Natural killer cell treated with Interleukin-12 subunit alpha and Interleukin-12 subunit beta and Interleukin-15 and Interleukin-18, amount 100 ng/mL, for 72 hours (primary cell): ENCODE results near the gene SEMA3B. TPM values are rescaled to one million over a fixed set of nuclear protein-coding genes. Genes with fewer than 3 reads are reported as not detected.
"Not testable (repeated sequence)": the region's sequence is repeated elsewhere in the genome, so short reads cannot be mapped to it uniquely, and the experiment has no call there.

Experiments used
- ATAC-seq, 2 donors: fragments of 150-1000 bp; cut with Tn5 transposase in 1 of 2; sonication (Bioruptor Pico), chemical (Tn5 transposase) in 1 of 2; 2 replicates each; pipeline ENCODE4 v1.10.0; 2021
- DNase-seq: peaks from one replicate; pipeline ENCODE4 v3.0.0; 2022; ENCODE audit warnings: low spot score
- H3K27ac Mint-ChIP-seq, 2 donors: 1 replicate in 1 of 2; 2 replicates in 1 of 2; pipeline ENCODE4 v1.8.0; 2022; ENCODE audit warnings: mixed read lengths in 2 of 2, mild to moderate bottlenecking in 1 of 2, moderate library complexity in 1 of 2
- H3K27me3 Mint-ChIP-seq, 2 donors: 1 replicate in 1 of 2; 2 replicates in 1 of 2; pipeline ENCODE4 v1.8.0; 2022; ENCODE audit warnings: mixed read lengths in 2 of 2
- H3K36me3 Mint-ChIP-seq: one replicate; pipeline ENCODE4 v1.8.0; 2022; ENCODE audit warnings: mixed read lengths
- H3K4me1 Mint-ChIP-seq, 2 donors: 1 replicate in 1 of 2; 2 replicates in 1 of 2; pipeline ENCODE4 v1.8.0; 2022; ENCODE audit warnings: low read depth in 2 of 2, mixed read lengths in 2 of 2, mild to moderate bottlenecking in 1 of 2
- H3K4me3 Mint-ChIP-seq: one replicate; pipeline ENCODE4 v1.8.0; 2022; ENCODE audit warnings: mixed read lengths
- H3K9me3 Mint-ChIP-seq: 2 replicates; pipeline ENCODE4 v1.8.0; 2022; ENCODE audit warnings: mixed read lengths
- total RNA-seq, 2 donors: library from RNA; stranded (reverse); gene quantifications; one replicate each; pipeline ENCODE4 v1.2.3, GENCODE V29; 2022

Gene SEMA3B
- total RNA-seq, 2 donors from 2014 or later, result 0.89 to 1.2 TPM

GRCh38 chr3:50242851-50243542 is 25.9 kb upstream of the SEMA3B start:
- H3K4me3 Mint-ChIP-seq, result peak overlapping the region; percentile 96
- peak overlapping the region; percentile 97 to 99 for H3K27ac Mint-ChIP-seq
- no peaks in the 10 kb centered on the region for H3K9me3 Mint-ChIP-seq

GRCh38 chr3:50243543-50243895 is 25.4 kb upstream of the SEMA3B start:
- peak overlapping the region; percentile 96 for H3K4me3 Mint-ChIP-seq
- ATAC-seq (no peak), DNase-seq (no peak)
- H3K9me3 Mint-ChIP-seq, result no peaks in the 10 kb centered on the region
- H3K36me3 Mint-ChIP-seq, result no peaks in the 10 kb centered on the region
- H3K27ac Mint-ChIP-seq, result peak overlapping the region; percentile 97 to 99
- peaks cover 68 to 79% of the 10 kb centered on the region in 2 donors for H3K4me1 Mint-ChIP-seq
- H3K27me3 Mint-ChIP-seq, result no peaks in the 10 kb centered on the region

More at GRCh38 chr3:50242851-50243542, 25.9 kb upstream of the SEMA3B start:
- H3K27me3 Mint-ChIP-seq, result no peaks in the 10 kb centered on the region
- peaks cover 66 to 76% of the 10 kb centered on the region in 2 donors for H3K4me1 Mint-ChIP-seq
- ATAC-seq (peak; percentile 17 to 60), DNase-seq (peak; percentile 84)
- H3K36me3 Mint-ChIP-seq, result no peaks in the 10 kb centered on the region

- H3K27me3 Mint-ChIP-seq, H3K36me3 Mint-ChIP-seq, H3K9me3 Mint-ChIP-seq, DNase-seq, ATAC-seq: not testable (repeated sequence)
- peaks cover 59 to 73% of the 10 kb centered on the region in 2 donors for H3K4me1 Mint-ChIP-seq
- H3K27ac Mint-ChIP-seq, result peak overlapping the region; percentile 97 to 99
- H3K4me3 Mint-ChIP-seq, result peak overlapping the region; percentile 66
Observed at GRCh38 chr3:50244813-50245212, 24.1 kb upstream of the SEMA3B start.

- peak overlapping the region; percentile 97 to 99 for H3K27ac Mint-ChIP-seq
- no peak for ATAC-seq
- H3K9me3 Mint-ChIP-seq, result no peaks in the 10 kb centered on the region
- peaks cover 57 to 72% of the 10 kb centered on the region in 2 donors for H3K4me1 Mint-ChIP-seq
- H3K4me3 Mint-ChIP-seq, result peak overlapping the region; percentile 66
- no peaks in the 10 kb centered on the region for H3K36me3 Mint-ChIP-seq
- H3K27me3 Mint-ChIP-seq, result no peaks in the 10 kb centered on the region
- no peak for DNase-seq
Observed at GRCh38 chr3:50245251-50245745, 23.6 kb upstream of the SEMA3B start.

GRCh38 chr3:50245831-50246516 is 23.0 kb upstream of the SEMA3B start:
- Mint-ChIP-seq H3K9me3 (no peaks in the 10 kb centered on the region), H3K4me3 (peak overlapping the region; percentile 66), H3K27me3 (no peaks in the 10 kb centered on the region), H3K36me3 (no peaks in the 10 kb centered on the region), H3K27ac (peak overlapping the region; percentile 97 to 99), H3K4me1 (peaks cover 61 to 73% of the 10 kb centered on the region in 2 donors)
- peak; percentile 88 for ATAC-seq
- peak; percentile 92 for DNase-seq

GRCh38 chr3:50246517-50246954 is 22.4 kb upstream of the SEMA3B start:
- H3K27me3 Mint-ChIP-seq, result no peaks in the 10 kb centered on the region
- peak overlapping the region; percentile 97 to 99 for H3K27ac Mint-ChIP-seq
- DNase-seq, result peak; percentile 87
- H3K36me3 Mint-ChIP-seq, result no peaks in the 10 kb centered on the region
- H3K9me3 Mint-ChIP-seq, result no peaks in the 10 kb centered on the region
- ATAC-seq, result peak; percentile 89 to 90
- H3K4me3 Mint-ChIP-seq, result peak overlapping the region; percentile 66
- peaks cover 61 to 73% of the 10 kb centered on the region in 2 donors for H3K4me1 Mint-ChIP-seq

- Mint-ChIP-seq H3K27ac (peak overlapping the region; percentile 63 to 81), H3K9me3 (no peaks in the 10 kb centered on the region), H3K36me3 (no peaks in the 10 kb centered on the region), H3K27me3 (no peaks in the 10 kb centered on the region), H3K4me1 (peaks cover 53 to 59% of the 10 kb centered on the region in 2 donors), H3K4me3 (peak overlapping the region; percentile 62)
- ATAC-seq, result no peak
- DNase-seq, result no peak
Observed at GRCh38 chr3:50248387-50248786, 20.6 kb upstream of the SEMA3B start.

- Mint-ChIP-seq H3K36me3 (no peaks in the 10 kb centered on the region), H3K9me3 (no peaks in the 10 kb centered on the region), H3K27ac (peak overlapping the region in 1 of 2 donors; percentile 81), H3K4me1 (peaks cover 50 to 54% of the 10 kb centered on the region in 2 donors), H3K4me3 (no peak overlapping the region), H3K27me3 (no peaks in the 10 kb centered on the region)
- DNase-seq (no peak), ATAC-seq (no peak)
Observed at GRCh38 chr3:50249457-50249856, 19.5 kb upstream of the SEMA3B start.

- Mint-ChIP-seq H3K27me3 (no peaks in the 10 kb centered on the region), H3K36me3 (no peaks in the 10 kb centered on the region), H3K4me3 (no peak overlapping the region), H3K4me1 (peaks cover 45% of the 10 kb centered on the region in 2 donors), H3K27ac (peak overlapping the region in 1 of 2 donors; percentile 74), H3K9me3 (no peaks in the 10 kb centered on the region)
- DNase-seq, result no peak
- ATAC-seq, result no peak
Observed at GRCh38 chr3:50250514-50250913, 18.4 kb upstream of the SEMA3B start.

GRCh38 chr3:50251220-50251619 is 17.7 kb upstream of the SEMA3B start:
- no peak for DNase-seq
- peaks cover 37 to 43% of the 10 kb centered on the region in 2 donors for H3K4me1 Mint-ChIP-seq
- no peak for ATAC-seq
- H3K27ac Mint-ChIP-seq, result peak overlapping the region in 1 of 2 donors; percentile 74
- H3K27me3 Mint-ChIP-seq, result no peaks in the 10 kb centered on the region
- H3K4me3 Mint-ChIP-seq, result no peak overlapping the region
- no peaks in the 10 kb centered on the region for H3K36me3 Mint-ChIP-seq
- no peaks in the 10 kb centered on the region for H3K9me3 Mint-ChIP-seq

GRCh38 chr3:50254577-50255250 is 14.2 kb upstream of the SEMA3B start:
- Mint-ChIP-seq H3K27ac (no peak overlapping the region), H3K4me1 (peaks cover 20 to 31% of the 10 kb centered on the region in 2 donors)

GRCh38 chr3:50255251-50255615 is 13.7 kb upstream of the SEMA3B start:
- no peaks in the 10 kb centered on the region for H3K9me3 Mint-ChIP-seq
- DNase-seq (no peak), ATAC-seq (no peak)
- H3K36me3 Mint-ChIP-seq, result peaks cover 6% of the 10 kb centered on the region
- H3K4me3 Mint-ChIP-seq, result no peak overlapping the region
- peaks cover 19 to 30% of the 10 kb centered on the region in 2 donors for H3K4me1 Mint-ChIP-seq
- H3K27ac Mint-ChIP-seq, result no peak overlapping the region
- no peaks in the 10 kb centered on the region for H3K27me3 Mint-ChIP-seq

More at GRCh38 chr3:50254577-50255250, 14.2 kb upstream of the SEMA3B start:
- peaks cover 6% of the 10 kb centered on the region for H3K36me3 Mint-ChIP-seq
- H3K27me3 Mint-ChIP-seq, result no peaks in the 10 kb centered on the region
- H3K9me3 Mint-ChIP-seq, result no peaks in the 10 kb centered on the region
- H3K4me3 Mint-ChIP-seq, result no peak overlapping the region
- DNase-seq (no peak), ATAC-seq (no peak)

- Mint-ChIP-seq H3K27ac (no peak overlapping the region), H3K4me3 (no peak overlapping the region), H3K36me3 (peaks cover 6% of the 10 kb centered on the region), H3K9me3 (no peaks in the 10 kb centered on the region), H3K27me3 (no peaks in the 10 kb centered on the region), H3K4me1 (peaks cover 11 to 19% of the 10 kb centered on the region in 2 donors)
- DNase-seq (no peak), ATAC-seq (no peak)
Observed at GRCh38 chr3:50256978-50257890, 11.7 kb upstream of the SEMA3B start.
